Left ventricle myocardium inferior (tissue), 1 donor: ENCODE measurements around the gene ST6GALNAC3. TPM values are rescaled to one million over a fixed set of nuclear protein-coding genes. Genes with fewer than 3 reads are reported as not detected.

Experiments
- DNase-seq: peaks from one replicate; pipeline ENCODE4 v3.0.0-alpha.2; 2020
- H3K27ac ChIP-seq: fragments of 200-600 bp; replicated peaks from 2 replicates; pipeline ENCODE4 v1.8.0; 2021
- H3K27me3 ChIP-seq: fragments of 200-600 bp; 2 replicates; pipeline ENCODE4 v1.8.0; 2021; ENCODE audit warnings: low read depth
- H3K36me3 ChIP-seq: fragments of 200-600 bp; 2 replicates; pipeline ENCODE4 v1.8.0; 2021
- H3K4me1 ChIP-seq: fragments of 200-600 bp; 2 replicates; pipeline ENCODE4 v1.8.0; 2021
- H3K4me3 ChIP-seq: fragments of 200-600 bp; 2 replicates; pipeline ENCODE4 v1.8.0; 2021; ENCODE audit warnings: mild to moderate bottlenecking, moderate library complexity
- H3K9me3 ChIP-seq: fragments of 200-600 bp; replicated peaks from 2 replicates; pipeline ENCODE4 v1.8.0; 2021
- intact Hi-C: fragments of 100-400 bp; cut with micrococcal nuclease; formaldehyde crosslinking; loops from one replicate; pipeline ENCODE4 v1.11.0; 2022
- total RNA-seq: library from RNA; stranded (reverse); fragmentation: NEBNext Ultra II Directional; extraction: Animal tissue kit (Norgen Biotek cat#: 25700); gene quantifications from one replicate; pipeline ENCODE4 v1.2.1, GENCODE V29; 2021
- TF ChIP-seq, protein P1 (sequence below): fragments of 200-600 bp; IDR thresholded peaks from 2 replicates; pipeline ENCODE4 v1.8.0; 2021; ENCODE audit warnings: antibody characterized with exemption, mild to moderate bottlenecking, borderline replicate concordance
- donor health status: DM: no; HTN: yes; CAD: no; lungs with severe emphysema.

ST6GALNAC3 gene
- total RNA-seq, 1 donor from 2014 or later = 4.5 TPM

DNA sequence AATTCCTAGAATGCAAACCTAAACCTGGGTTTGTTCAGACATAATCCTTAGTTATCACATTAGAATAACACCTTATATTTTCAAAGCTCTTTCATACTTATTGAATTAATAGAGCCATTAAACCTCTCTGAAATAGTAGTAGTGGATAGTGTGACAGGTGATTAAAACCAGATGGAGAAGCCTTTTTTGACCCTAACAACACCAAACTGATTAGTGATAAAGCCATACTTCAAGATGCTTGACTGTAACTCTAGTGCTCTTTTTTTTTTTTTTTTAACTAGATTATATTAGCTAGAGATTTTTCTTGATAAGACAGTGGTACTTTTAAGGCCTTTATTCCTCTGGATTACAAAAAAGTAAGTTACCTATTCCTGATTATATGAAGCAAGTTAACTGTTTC lies 190.1 kb downstream of the ST6GALNAC3 start:
- Histone ChIP-seq H3K27me3 (no peaks in the 10 kb centered on the region), H3K27ac (no peak overlapping the region), H3K4me3 (no peak overlapping the region), H3K36me3 (no peaks in the 10 kb centered on the region), H3K9me3 (no peaks in the 10 kb centered on the region), H3K4me1 (peaks cover 24% of the 10 kb centered on the region)
- intact Hi-C loops = no loop called here
- TF ChIP-seq, protein P1, sequence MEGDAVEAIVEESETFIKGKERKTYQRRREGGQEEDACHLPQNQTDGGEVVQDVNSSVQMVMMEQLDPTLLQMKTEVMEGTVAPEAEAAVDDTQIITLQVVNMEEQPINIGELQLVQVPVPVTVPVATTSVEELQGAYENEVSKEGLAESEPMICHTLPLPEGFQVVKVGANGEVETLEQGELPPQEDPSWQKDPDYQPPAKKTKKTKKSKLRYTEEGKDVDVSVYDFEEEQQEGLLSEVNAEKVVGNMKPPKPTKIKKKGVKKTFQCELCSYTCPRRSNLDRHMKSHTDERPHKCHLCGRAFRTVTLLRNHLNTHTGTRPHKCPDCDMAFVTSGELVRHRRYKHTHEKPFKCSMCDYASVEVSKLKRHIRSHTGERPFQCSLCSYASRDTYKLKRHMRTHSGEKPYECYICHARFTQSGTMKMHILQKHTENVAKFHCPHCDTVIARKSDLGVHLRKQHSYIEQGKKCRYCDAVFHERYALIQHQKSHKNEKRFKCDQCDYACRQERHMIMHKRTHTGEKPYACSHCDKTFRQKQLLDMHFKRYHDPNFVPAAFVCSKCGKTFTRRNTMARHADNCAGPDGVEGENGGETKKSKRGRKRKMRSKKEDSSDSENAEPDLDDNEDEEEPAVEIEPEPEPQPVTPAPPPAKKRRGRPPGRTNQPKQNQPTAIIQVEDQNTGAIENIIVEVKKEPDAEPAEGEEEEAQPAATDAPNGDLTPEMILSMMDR = no peak
- DNase-seq = no peak

GRCh38 chr1:76266762-76267161 lies 192.2 kb downstream of the ST6GALNAC3 start:
- no peak overlapping the region for H3K27ac ChIP-seq
- no peaks in the 10 kb centered on the region for H3K36me3 ChIP-seq
- H3K27me3 ChIP-seq = no peaks in the 10 kb centered on the region
- DNase-seq = no peak
- TF ChIP-seq, protein P1 = no peak
- intact Hi-C loops = no loop called here
- peaks cover 32% of the 10 kb centered on the region for H3K4me1 ChIP-seq
- H3K9me3 ChIP-seq = no peaks in the 10 kb centered on the region
- H3K4me3 ChIP-seq = no peak overlapping the region

- no peaks in the 10 kb centered on the region for H3K27me3 ChIP-seq
- TF ChIP-seq, protein P1 = no peak
- no peak for DNase-seq
- H3K4me1 ChIP-seq = peaks cover 32% of the 10 kb centered on the region
- no peak overlapping the region for H3K27ac ChIP-seq
- intact Hi-C loops = no loop called here
- no peaks in the 10 kb centered on the region for H3K9me3 ChIP-seq
- H3K4me3 ChIP-seq = no peak overlapping the region
- H3K36me3 ChIP-seq = no peaks in the 10 kb centered on the region
Measured at GRCh38 chr1:76267631-76268030, 193.1 kb downstream of the ST6GALNAC3 start.

DNA sequence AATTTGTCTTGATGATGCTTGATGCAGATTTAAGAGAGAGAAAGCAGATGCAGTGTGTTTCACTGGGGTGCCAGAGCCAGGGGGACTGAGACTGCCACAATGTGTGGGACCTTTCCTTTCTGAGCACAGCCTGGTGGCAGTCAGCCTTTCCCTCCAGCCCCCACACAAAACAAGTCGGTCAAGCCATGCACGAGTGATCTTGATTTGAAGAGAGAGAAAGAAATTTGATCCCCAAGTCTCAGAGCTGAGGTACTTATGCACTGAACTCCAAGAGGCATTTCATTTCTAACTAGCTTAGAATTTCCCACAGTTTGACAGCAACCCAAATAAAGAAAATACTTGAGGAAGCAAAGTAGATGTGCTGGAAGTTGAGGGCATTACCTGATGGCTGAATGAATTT lies 193.8 kb downstream of the ST6GALNAC3 start:
- no peak overlapping the region for H3K27ac ChIP-seq
- TF ChIP-seq, protein P1 = no peak

GRCh38 chr1:76269155-76269554 lies 194.6 kb downstream of the ST6GALNAC3 start:
- Histone ChIP-seq H3K4me3 (no peak overlapping the region), H3K9me3 (no peaks in the 10 kb centered on the region), H3K27ac (no peak overlapping the region), H3K4me1 (peaks cover 32% of the 10 kb centered on the region), H3K27me3 (no peaks in the 10 kb centered on the region), H3K36me3 (no peaks in the 10 kb centered on the region)
- no peak for DNase-seq
- intact Hi-C loops = no loop called here
- TF ChIP-seq, protein P1 = no peak

More for the DNA sequence above, 193.8 kb downstream of the ST6GALNAC3 start:
- Histone ChIP-seq H3K27me3 (no peaks in the 10 kb centered on the region), H3K4me3 (no peak overlapping the region), H3K4me1 (peaks cover 32% of the 10 kb centered on the region), H3K9me3 (no peaks in the 10 kb centered on the region), H3K36me3 (no peaks in the 10 kb centered on the region)
- no peak for DNase-seq
- intact Hi-C loops = no loop called here

DNA sequence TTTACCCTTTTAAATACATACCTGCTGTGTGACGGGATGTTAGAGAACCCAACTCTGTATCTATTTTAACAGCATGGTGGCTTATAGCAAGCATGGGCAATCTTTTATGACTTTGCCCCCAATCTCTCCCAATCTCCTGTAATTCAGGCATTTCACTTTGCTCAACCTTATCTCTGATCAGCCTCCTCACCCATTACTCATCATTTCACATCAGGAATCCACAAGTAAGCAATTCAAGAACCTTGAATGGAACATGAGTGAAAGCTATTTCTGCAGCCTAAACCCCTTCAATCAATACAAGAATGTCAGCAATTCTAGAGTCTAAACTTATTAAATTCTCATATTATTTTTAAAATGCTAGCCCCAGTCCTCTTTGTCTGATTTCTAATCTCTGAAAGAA lies 199.8 kb downstream of the ST6GALNAC3 start:
- H3K9me3 ChIP-seq = no peaks in the 10 kb centered on the region
- no peaks in the 10 kb centered on the region for H3K36me3 ChIP-seq
- TF ChIP-seq, protein P1 = no peak
- H3K27me3 ChIP-seq = no peaks in the 10 kb centered on the region
- no peak overlapping the region for H3K4me3 ChIP-seq
- DNase-seq = no peak
- H3K27ac ChIP-seq = no peak overlapping the region
- intact Hi-C loops = no loop called here
- H3K4me1 ChIP-seq = peaks cover 11% of the 10 kb centered on the region
